Duodenal mucosa (tissue), 2 donors: Measurements from ENCODE around the gene CDC45.
"Not testable (repeated sequence)": the region's sequence is repeated elsewhere in the genome, so short reads cannot be mapped to it uniquely, and the experiment has no call there.

Source experiments
- H3K27ac ChIP-seq: one replicate; pipeline ENCODE4 v1.7.0; 2013; ENCODE audit warnings: low read depth, low read length
- H3K27me3 ChIP-seq, 2 donors: one replicate each; pipeline ENCODE4 v1.7.0; 2013; ENCODE audit warnings: low read length in 2 of 2, control low read depth in 1 of 2; ENCODE audit not compliant: insufficient read depth in 2 of 2, control insufficient read depth in 1 of 2
- H3K36me3 ChIP-seq, 2 donors: one replicate each; pipeline ENCODE4 v1.7.0; 2013; ENCODE audit warnings: low read length in 2 of 2, control low read depth in 1 of 2; ENCODE audit not compliant: insufficient read depth in 2 of 2, control insufficient read depth in 1 of 2
- H3K4me1 ChIP-seq, 2 donors: one replicate each; pipeline ENCODE4 v1.7.0; 2013; ENCODE audit warnings: low read length in 2 of 2, control low read depth in 1 of 2; ENCODE audit not compliant: insufficient read depth in 2 of 2, control insufficient read depth in 1 of 2
- H3K4me3 ChIP-seq, 2 donors: one replicate each; pipeline ENCODE4 v1.7.0; 2013; ENCODE audit warnings: low read length in 2 of 2, low read depth in 1 of 2
- H3K9ac ChIP-seq, 2 donors: one replicate each; pipeline ENCODE4 v1.7.0; 2013; ENCODE audit warnings: low read length in 2 of 2, low read depth in 1 of 2
- H3K9me3 ChIP-seq, 2 donors: one replicate each; pipeline ENCODE4 v1.7.0; 2013; ENCODE audit warnings: low read length in 2 of 2, control low read depth in 1 of 2; ENCODE audit not compliant: control insufficient read depth in 1 of 2

CDC45 gene

DNA sequence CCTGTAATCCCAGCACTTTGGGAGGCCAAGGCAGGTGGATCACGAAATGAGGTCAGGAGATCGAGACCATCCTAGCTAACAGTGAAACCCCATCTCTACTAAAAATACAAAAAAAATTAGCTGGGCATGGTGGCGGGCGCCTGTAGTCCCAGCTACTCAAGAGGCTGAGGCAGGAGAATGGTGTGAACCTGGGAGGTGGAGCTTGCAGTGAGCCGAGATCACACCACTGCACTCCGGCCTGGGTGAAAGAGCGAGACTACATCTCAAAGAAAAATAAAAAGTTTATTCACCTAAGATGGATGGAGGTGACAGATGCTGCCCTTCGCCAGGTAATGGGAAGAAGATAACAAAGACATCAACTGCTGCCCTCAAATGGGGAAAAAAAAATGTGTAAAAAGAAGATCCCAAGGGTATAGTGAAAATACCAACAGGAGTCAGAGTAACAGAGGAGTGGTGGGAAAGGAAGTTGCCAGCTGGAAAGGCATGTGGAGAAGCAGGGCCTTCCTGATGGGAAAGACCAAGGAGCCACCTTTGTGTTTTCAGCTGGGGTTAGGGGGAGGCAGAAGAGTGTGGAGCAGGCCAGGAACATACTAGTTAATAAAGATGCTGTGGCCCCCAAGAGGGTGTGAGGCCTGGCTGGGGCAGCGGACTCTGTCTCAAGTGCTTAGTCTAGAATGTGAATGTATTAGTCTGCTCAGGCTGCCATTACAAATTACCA, 43.1 kb upstream of the CDC45 start:
- H3K27me3 ChIP-seq, result not testable (repeated sequence)
- peaks cover 7 to 22% of the 10 kb centered on the region in 2 donors for H3K36me3 ChIP-seq

DNA sequence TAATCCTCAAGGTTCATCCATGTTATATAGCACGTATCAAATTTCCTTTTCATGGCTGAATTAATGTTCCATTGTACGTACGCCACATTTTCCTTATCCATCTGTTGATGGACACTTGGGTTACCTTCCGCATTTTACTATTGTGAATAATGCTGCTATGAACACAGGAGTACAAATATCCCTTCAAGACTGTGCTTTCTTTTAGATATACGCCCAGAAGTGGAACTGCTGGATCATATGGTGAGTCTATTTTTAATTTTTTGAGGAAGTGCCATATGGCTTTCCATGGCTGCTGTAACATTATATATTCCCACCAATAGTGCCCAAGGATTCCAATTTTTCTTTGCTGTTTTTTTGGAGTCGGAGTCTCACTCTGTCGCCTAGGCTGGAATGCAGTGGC, 41.4 kb upstream of the CDC45 start:
- no peaks in the 10 kb centered on the region for H3K9me3 ChIP-seq
- H3K27me3 ChIP-seq, result no peaks in the 10 kb centered on the region
- no peak overlapping the region for H3K27ac ChIP-seq
- H3K36me3 ChIP-seq, result peaks cover 7 to 22% of the 10 kb centered on the region in 2 donors
- no peak overlapping the region for H3K9ac ChIP-seq
- no peak overlapping the region for H3K4me3 ChIP-seq
- peaks cover 2 to 3% of the 10 kb centered on the region in 2 donors for H3K4me1 ChIP-seq

More for the DNA sequence above, 43.1 kb upstream of the CDC45 start:
- not testable (repeated sequence) for H3K9ac ChIP-seq, H3K9me3 ChIP-seq, H3K27ac ChIP-seq, H3K4me1 ChIP-seq, H3K4me3 ChIP-seq

DNA sequence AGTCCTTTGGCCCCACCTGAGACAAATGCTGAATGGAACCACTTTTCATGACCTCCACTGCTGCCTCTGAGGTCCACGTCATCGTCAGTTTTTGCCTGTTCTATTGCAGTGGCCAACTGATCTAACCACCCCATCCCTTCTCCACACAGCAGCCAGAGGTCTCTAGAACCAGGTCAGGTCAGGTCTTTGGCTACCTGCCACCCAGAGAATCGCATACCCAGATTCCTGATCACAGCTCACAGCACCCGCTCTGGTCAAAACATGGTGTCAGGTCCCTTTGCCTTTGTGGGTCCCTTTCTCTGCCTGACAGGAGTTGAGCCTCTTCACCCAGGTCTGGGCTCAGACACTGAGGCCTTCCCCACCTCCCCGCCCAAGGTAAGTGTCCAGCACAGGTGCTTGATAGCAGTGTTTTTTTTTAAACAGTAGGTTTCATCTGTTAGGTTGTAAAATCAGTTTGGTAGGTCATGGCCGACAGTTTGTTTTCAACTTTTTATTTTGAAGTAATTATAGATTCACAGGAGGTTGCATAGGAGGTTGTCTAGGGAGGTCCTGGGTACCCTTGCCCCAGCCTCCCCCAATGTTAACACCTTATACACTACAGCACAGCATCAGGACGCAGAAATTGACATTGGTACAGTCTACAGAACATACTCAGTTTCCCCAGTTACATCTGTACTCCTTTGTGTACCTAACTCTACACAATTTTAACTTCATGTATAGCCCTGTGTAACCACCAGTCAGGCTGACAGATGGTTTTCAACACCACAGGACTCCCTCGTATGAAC, 39.1 kb upstream of the CDC45 start:
- Histone ChIP-seq H3K9me3 (no peaks in the 10 kb centered on the region), H3K36me3 (peaks cover 12 to 25% of the 10 kb centered on the region in 2 donors), H3K9ac (no peak overlapping the region), H3K27ac (no peak overlapping the region), H3K4me1 (peaks cover 0 to 4% of the 10 kb centered on the region in 2 donors), H3K4me3 (no peak overlapping the region), H3K27me3 (no peaks in the 10 kb centered on the region)

DNA sequence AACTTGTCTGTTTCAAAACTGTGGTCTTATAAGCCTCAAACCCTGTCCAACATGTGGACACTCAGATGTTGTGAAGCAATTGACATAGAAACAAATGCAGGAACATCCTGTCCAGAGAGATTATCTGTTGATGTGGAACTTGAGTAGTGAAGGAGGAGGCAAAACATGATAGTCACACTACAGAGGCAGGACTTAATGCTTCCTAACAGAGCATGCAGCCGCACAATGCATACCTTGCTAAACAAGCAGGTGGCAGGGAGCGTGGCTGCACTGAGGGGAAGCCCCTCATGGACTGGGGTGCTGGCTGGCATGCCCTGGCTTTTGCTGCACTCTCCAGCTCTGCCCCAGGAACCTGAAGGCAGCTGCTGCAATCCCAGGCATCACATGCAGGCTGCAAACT, 37.6 kb upstream of the CDC45 start:
- Histone ChIP-seq H3K36me3 (peaks cover 9 to 20% of the 10 kb centered on the region in 2 donors), H3K4me1 (peaks cover 9 to 15% of the 10 kb centered on the region in 2 donors), H3K9me3 (no peaks in the 10 kb centered on the region), H3K4me3 (no peak overlapping the region), H3K27me3 (no peaks in the 10 kb centered on the region), H3K9ac (no peak overlapping the region), H3K27ac (no peak overlapping the region)

DNA sequence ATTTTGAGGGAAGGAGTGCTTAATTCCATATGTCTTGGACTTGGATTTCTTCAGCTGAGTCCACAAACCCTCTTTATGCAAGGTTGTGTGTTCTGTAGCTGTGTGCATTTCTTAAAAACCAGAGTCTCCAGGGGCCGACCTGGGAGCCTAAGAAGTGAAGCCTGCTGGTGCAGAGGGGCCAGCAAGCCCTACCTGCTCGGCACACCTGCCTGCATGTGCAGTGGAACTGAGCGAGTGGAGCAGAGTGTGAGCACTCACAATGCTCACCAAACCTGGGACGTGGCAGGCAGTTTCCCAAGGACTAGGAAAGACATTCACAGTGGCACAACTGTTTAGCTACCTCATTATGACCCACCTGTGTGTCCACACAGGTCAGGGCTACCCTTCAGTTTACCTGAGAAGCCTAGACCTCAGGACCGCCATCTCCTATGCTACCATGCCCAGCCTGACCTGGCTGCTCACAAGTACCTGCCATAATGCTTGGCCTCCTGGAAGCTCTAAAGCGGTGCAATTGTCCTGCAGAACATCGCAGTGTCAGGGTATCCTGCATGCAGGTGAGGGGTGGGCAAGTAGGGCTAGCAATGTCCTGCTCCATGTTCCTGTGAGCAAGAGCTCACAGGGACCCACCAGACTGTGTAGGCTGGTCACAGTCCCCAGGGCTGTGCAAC, 36.0 kb upstream of the CDC45 start:
- no peaks in the 10 kb centered on the region for H3K27me3 ChIP-seq
- no peak overlapping the region for H3K27ac ChIP-seq
- no peak overlapping the region for H3K9ac ChIP-seq
- H3K4me1 ChIP-seq, result peaks cover 15 to 22% of the 10 kb centered on the region in 2 donors
- H3K4me3 ChIP-seq, result no peak overlapping the region
- H3K9me3 ChIP-seq, result no peaks in the 10 kb centered on the region
- H3K36me3 ChIP-seq, result peaks cover 9 to 18% of the 10 kb centered on the region in 2 donors

DNA sequence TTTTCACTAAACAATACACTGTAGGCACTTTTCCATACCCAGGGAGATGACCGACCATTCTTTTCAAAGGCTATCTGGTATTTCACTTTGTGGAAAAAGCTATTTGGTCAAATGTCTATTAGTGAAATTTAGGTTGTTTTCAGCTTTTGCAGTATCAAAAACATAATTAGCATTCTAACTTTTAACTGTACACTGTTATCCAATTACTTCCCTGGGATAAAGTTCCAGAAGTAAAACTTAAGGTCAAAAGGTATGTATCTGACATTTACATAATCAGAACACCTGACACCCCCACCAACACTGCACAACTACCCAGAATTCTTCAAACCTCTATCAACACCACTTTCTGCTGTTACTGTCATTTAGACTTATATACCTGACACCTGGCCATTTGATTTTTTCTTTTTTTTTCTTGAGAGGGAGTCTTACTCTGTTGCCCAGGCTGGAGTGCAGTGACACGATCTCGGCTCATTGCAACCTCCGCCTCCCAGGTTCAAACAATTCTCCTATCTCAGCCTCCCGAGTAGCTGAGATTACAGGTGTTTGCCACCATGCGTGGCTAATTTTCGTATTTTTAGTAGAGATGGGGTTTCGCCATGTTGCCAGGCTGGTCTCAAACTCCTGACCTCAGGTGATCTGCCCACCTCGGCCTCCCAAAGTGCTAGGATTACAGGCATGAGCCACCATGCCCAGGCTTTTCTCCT, 34.3 kb upstream of the CDC45 start:
- H3K36me3 ChIP-seq, result peaks cover 9 to 15% of the 10 kb centered on the region in 2 donors
- H3K4me1 ChIP-seq, result peaks cover 17 to 25% of the 10 kb centered on the region in 2 donors
- not testable (repeated sequence) for H3K9me3 ChIP-seq, H3K9ac ChIP-seq, H3K27me3 ChIP-seq, H3K27ac ChIP-seq, H3K4me3 ChIP-seq

DNA sequence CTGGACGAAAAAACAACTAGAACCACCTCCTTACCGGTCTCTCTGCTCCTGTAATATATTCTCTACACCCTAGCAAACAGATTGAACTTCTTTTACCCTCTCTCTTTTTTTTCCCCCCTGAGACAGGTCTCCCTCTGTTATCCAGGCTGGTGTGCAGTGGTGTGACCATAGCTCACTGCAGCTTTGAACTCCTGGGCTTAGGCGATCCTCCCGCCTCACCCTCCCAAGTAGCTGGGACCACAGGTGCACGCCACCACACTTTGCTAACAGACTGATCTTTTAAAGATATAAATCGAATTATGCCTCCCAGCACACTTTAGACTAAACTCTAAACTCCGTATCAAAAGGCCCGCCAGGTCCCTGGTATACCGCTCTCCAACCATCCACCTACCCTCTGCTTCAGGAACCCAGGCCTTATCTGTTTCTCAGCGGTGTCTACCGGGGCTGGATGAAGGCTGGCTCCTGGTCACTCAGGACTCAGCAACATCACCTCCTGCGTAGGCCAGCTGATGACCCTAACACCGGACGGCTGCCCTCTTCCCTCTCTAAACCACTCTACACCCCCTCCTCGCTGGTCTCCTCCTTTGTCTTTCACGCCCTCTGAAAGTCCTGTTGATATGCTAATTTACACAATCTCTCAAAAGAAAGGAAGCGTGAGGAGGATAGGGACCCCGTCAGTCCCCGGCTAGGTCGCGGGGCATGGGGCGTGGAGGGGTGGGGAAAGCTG, 33.0 kb upstream of the CDC45 start:
- Histone ChIP-seq H3K9ac (peak overlapping the region; percentile 66 to 90), H3K27ac (peak overlapping the region; percentile 94), H3K27me3 (no peaks in the 10 kb centered on the region), H3K9me3 (no peaks in the 10 kb centered on the region), H3K4me3 (peak overlapping the region; percentile 83 to 96), H3K36me3 (peaks cover 17 to 19% of the 10 kb centered on the region in 2 donors), H3K4me1 (peaks cover 17 to 25% of the 10 kb centered on the region in 2 donors)

DNA sequence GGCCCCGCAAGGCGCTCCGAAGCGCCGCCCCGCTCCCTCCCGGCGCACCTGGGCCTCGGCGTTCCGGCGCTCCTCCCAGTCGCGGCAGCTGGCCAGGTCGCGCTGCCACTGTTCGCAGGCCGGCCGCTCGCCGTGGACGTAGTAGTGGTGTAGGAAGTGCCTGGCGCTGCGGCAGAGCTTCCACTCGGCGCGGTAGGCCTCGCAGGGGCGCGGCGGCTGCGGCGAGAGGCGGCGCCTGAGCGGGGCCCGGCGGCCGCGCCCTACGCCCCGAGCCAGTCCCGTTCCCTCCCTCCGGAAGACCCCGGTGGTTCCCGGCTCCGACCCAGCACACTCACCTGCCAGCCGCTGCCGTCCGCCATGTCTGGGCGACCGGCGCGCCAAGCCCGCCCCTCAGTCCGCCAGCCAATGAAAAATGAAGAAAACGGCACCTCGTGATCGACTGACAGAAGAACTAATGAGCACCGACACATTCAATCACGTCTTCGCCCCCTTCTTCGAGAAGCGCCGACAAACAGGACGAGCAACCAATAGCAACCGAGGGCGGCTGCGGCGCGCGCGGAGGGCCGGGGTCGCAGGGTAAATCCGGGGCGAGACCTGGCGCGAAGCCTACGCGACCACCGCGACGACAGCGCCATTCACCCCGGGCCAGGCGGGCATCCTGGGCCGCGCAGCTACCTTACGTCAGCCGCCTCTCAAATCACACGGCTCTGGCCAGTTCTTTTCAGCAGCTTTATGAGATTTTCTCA, 32.2 kb upstream of the CDC45 start, which contains the start of gene C22orf39:
TSS of gene C22orf39 (minus strand) at position 382 of the 746 bp plus-strand sequence. CDS start at position 359, 23 bp downstream.
- peak within 1 kb of the TSS; percentile 81 to 90 for H3K9ac ChIP-seq
- H3K27me3 ChIP-seq, result no peaks in the 10 kb centered on the region
- peaks cover 19 to 23% of the 10 kb centered on the region in 2 donors for H3K36me3 ChIP-seq
- peak within 1 kb of the TSS; percentile 83 to 96 for H3K4me3 ChIP-seq
- H3K4me1 ChIP-seq, result peaks cover 17 to 25% of the 10 kb centered on the region in 2 donors
- H3K27ac ChIP-seq, result peak within 1 kb of the TSS; percentile 94
- H3K9me3 ChIP-seq, result no peaks in the 10 kb centered on the region
